Testis (tissue), 2 donors: ENCODE measurements around the gene MECP2.

Experiments
- CTCF ChIP-seq, 3 experiments: fragments of 450-650 bp in 2 of 3; fragments of 200-600 bp in 1 of 3; sonication (generic) in 1 of 3; IDR thresholded peaks; one replicate each; pipeline ENCODE4 v1.5.1; 2016 to 2019; ENCODE audit warnings: antibody characterized with exemption in 3 of 3, mild to moderate bottlenecking in 2 of 3, moderate library complexity in 1 of 3
- POLR2A ChIP-seq: fragments of 450-650 bp; IDR thresholded peaks from one replicate; pipeline ENCODE4 v1.6.1; 2017; ENCODE audit warnings: antibody characterized with exemption, mild to moderate bottlenecking, moderate library complexity

DNA sequence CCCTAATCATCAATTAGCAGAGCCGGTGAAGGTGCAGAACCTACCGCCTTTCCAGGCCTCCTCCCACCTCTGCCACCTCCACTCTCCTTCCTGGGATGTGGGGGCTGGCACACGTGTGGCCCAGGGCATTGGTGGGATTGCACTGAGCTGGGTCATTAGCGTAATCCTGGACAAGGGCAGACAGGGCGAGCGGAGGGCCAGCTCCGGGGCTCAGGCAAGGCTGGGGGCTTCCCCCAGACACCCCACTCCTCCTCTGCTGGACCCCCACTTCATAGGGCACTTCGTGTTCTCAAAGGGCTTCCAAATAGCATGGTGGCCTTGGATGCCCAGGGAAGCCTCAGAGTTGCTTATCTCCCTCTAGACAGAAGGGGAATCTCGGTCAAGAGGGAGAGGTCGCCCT is 43.2 kb upstream of the MECP2 start:
- TF ChIP-seq CTCF (IDR thresholded peaks at IDR 0.05) (no peak), POLR2A (no peak)
